ENCODE data around the gene PARP14.
"Not testable (repeated sequence)": the region's sequence is repeated elsewhere in the genome, so short reads cannot be mapped to it uniquely, and the experiment has no call there.

The PARP14 gene

GRCh38 chr3:122680475-122681283 is at the start of gene PARP14:
Gene PARP14 (plus strand): TSS chr3:122680839. CDS start chr3:122680884, 45 bp downstream.
- DNase-seq (ENCODE audit: low read depth): peak; percentile 44

GRCh38 chr3:122635789-122636188 is 44.9 kb upstream of the PARP14 start:
- DNase-seq (ENCODE audit: low read depth): no peak

- no peak for DNase-seq (ENCODE audit: low read depth)
Measured at GRCh38 chr3:122636697-122637096, 43.9 kb upstream of the PARP14 start.

- DNase-seq (ENCODE audit: low read depth): no peak
Measured at GRCh38 chr3:122640437-122640999, 40.1 kb upstream of the PARP14 start.

- no peak for DNase-seq (ENCODE audit: low read depth)
Measured at GRCh38 chr3:122642935-122643334, 37.7 kb upstream of the PARP14 start.

GRCh38 chr3:122646146-122646988 is 34.3 kb upstream of the PARP14 start:
- no peak for DNase-seq (ENCODE audit: low read depth)

- DNase-seq (ENCODE audit: low read depth): not testable (repeated sequence)
Measured at GRCh38 chr3:122651233-122651907, 29.3 kb upstream of the PARP14 start.

GRCh38 chr3:122651962-122652361 is 28.7 kb upstream of the PARP14 start:
- not testable (repeated sequence) for DNase-seq (ENCODE audit: low read depth)

GRCh38 chr3:122658336-122658735 is 22.3 kb upstream of the PARP14 start:
- DNase-seq (ENCODE audit: low read depth): not testable (repeated sequence)

- no peak for DNase-seq (ENCODE audit: low read depth)
Measured at GRCh38 chr3:122660297-122660974, 20.2 kb upstream of the PARP14 start.

- no peak for DNase-seq (ENCODE audit: low read depth)
Measured at GRCh38 chr3:122661633-122662032, 19.0 kb upstream of the PARP14 start.

- DNase-seq (ENCODE audit: low read depth): no peak
Measured at GRCh38 chr3:122662505-122662904, 18.1 kb upstream of the PARP14 start.

- no peak for DNase-seq (ENCODE audit: low read depth)
Measured at GRCh38 chr3:122665226-122665786, 15.3 kb upstream of the PARP14 start.

- no peak for DNase-seq (ENCODE audit: low read depth)
Measured at GRCh38 chr3:122665881-122666280, 14.8 kb upstream of the PARP14 start.

GRCh38 chr3:122668930-122669730 is 11.5 kb upstream of the PARP14 start:
- no peak for DNase-seq (ENCODE audit: low read depth)

GRCh38 chr3:122671553-122671952 is 9.1 kb upstream of the PARP14 start:
- no peak for DNase-seq (ENCODE audit: low read depth)

- DNase-seq (ENCODE audit: low read depth): no peak
Measured at GRCh38 chr3:122674339-122674738, 6.3 kb upstream of the PARP14 start.

GRCh38 chr3:122676759-122677158 is 3.9 kb upstream of the PARP14 start:
- DNase-seq (ENCODE audit: low read depth): no peak

- DNase-seq (ENCODE audit: low read depth): no peak
Measured at GRCh38 chr3:122677216-122677615, 3.4 kb upstream of the PARP14 start.

GRCh38 chr3:122678506-122678905 is 2.1 kb upstream of the PARP14 start:
- DNase-seq (ENCODE audit: low read depth): no peak

All from activated T-cell treated with anti-CD3 and anti-CD28 coated beads for 24 hours (primary cell).